ENCODE measurements around the gene COA8.

DNA sequence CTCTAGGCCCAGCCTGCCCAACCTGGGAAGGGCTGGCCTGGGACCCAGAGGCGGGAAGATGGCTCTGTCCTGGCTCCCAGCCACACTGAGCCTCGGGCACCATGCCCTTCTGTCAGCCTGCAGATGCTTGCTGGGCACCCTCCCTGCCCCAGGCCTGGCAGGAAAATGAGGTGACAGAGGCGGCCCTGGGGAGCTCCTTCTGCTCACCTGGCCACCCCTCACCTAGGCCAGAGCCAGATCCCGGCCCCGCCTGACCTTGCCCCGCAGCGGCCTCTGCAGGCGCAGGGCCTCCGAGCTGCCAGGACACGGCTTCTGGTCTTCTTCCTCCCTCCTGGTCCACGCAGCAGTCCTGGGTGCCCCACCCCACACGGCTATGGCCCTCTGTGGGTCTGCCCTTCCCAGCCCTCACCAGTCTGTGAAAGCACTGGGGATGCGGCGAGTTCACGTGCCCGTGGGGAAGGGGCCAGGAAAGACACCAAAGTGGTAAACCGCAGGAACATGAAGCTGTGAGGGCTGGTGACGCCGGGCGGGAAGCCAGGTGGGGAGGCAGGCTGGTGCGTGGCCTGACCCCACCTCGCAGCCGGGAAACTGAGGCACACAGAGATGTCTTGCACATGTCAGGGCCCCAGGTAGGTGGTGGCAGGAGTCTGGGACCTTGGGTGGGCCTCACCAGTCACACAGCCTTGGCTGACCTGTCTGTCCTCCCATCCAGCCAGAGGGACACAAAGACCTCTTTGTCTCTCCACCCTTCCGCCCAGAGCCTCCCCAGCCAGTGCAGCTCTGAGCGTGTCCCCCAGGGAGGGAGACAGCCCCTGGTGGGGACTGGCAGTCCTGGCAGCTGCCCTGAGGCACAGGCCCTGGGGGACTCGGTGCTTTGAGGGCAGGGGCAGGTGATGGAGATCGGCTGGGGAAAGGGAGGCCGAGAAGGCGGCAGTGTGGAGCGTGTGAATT is 13.1 kb upstream of the COA8 start:
- TF ChIP-seq, protein P1, sequence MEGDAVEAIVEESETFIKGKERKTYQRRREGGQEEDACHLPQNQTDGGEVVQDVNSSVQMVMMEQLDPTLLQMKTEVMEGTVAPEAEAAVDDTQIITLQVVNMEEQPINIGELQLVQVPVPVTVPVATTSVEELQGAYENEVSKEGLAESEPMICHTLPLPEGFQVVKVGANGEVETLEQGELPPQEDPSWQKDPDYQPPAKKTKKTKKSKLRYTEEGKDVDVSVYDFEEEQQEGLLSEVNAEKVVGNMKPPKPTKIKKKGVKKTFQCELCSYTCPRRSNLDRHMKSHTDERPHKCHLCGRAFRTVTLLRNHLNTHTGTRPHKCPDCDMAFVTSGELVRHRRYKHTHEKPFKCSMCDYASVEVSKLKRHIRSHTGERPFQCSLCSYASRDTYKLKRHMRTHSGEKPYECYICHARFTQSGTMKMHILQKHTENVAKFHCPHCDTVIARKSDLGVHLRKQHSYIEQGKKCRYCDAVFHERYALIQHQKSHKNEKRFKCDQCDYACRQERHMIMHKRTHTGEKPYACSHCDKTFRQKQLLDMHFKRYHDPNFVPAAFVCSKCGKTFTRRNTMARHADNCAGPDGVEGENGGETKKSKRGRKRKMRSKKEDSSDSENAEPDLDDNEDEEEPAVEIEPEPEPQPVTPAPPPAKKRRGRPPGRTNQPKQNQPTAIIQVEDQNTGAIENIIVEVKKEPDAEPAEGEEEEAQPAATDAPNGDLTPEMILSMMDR (IDR thresholded peaks at IDR 0.05 in 2 of 3, conservative IDR thresholded peaks at IDR 0.05 in 1 of 3; ENCODE audit: insufficient read depth in 2 of 3, low read depth in 1 of 3, low read length in 3 of 3): 0 out of 6 replicates have a peak, but pooled peaks of 1 of the 3 experiments have one; percentile 6
- TF ChIP-seq ZNF134 (CRISPR knock-in tag; conservative IDR thresholded peaks at IDR 0.05): no peak
- no peak for TF ChIP-seq KDM1A (IDR thresholded peaks at IDR 0.05)
- no peak for TF ChIP-seq C11orf30 (IDR thresholded peaks at IDR 0.05; ENCODE audit: low read depth)
- TF ChIP-seq POLR2A (conservative IDR thresholded peaks at IDR 0.05): no peak
- TF ChIP-seq SRF (CRISPR knock-in tag; IDR thresholded peaks at IDR 0.05): no peak
- TF ChIP-seq ESRRB (CRISPR knock-in tag; IDR thresholded peaks at IDR 0.05; ENCODE audit: borderline replicate concordance): no peak
- no peak for TF ChIP-seq SMAD1 (IDR thresholded peaks at IDR 0.05; ENCODE audit: low read depth, low read length, partially characterized antibody)
- no peak for TF ChIP-seq RBM22 (IDR thresholded peaks at IDR 0.05; ENCODE audit: low read depth, low read length, poor library complexity, severe bottlenecking)
- TF ChIP-seq ZNF124 (CRISPR knock-in tag; IDR thresholded peaks at IDR 0.05): no peak
- no peak for TF ChIP-seq RFX5 (IDR thresholded peaks at IDR 0.05; ENCODE audit: low read depth, low read length)
- TF ChIP-seq POLR2AphosphoS2 (IDR thresholded peaks at IDR 0.05; ENCODE audit: low read length): no peak
